Osteocyte (in vitro differentiated cells): ENCODE results near the gene TBCD. TPM values are rescaled to one million over a fixed set of nuclear protein-coding genes. Genes with fewer than 3 reads are reported as not detected.
"Not testable (repeated sequence)": the region's sequence is repeated elsewhere in the genome, so short reads cannot be mapped to it uniquely, and the experiment has no call there.

Experiments
- DNase-seq: peaks from one replicate; pipeline ENCODE4 v3.0.0; 2021; ENCODE audit warnings: mixed read lengths; ENCODE audit not compliant: unreplicated experiment; ENCODE audit errors: extremely low spot score
- H3K27ac Mint-ChIP-seq: one replicate; pipeline ENCODE4 v1.8.0; 2021; ENCODE audit warnings: mild to moderate bottlenecking, mixed read lengths; ENCODE audit not compliant: unreplicated experiment
- H3K27me3 Mint-ChIP-seq: one replicate; pipeline ENCODE4 v1.8.0; 2021; ENCODE audit warnings: mixed read lengths; ENCODE audit not compliant: unreplicated experiment
- H3K36me3 Mint-ChIP-seq: one replicate; pipeline ENCODE4 v1.8.0; 2021; ENCODE audit warnings: mixed read lengths; ENCODE audit not compliant: unreplicated experiment
- H3K4me1 Mint-ChIP-seq: one replicate; pipeline ENCODE4 v1.8.0; 2021; ENCODE audit warnings: mixed read lengths; ENCODE audit not compliant: unreplicated experiment
- H3K4me3 Mint-ChIP-seq: one replicate; pipeline ENCODE4 v1.8.0; 2021; ENCODE audit warnings: mild to moderate bottlenecking, moderate library complexity, mixed read lengths; ENCODE audit not compliant: unreplicated experiment
- H3K9me3 Mint-ChIP-seq: one replicate; pipeline ENCODE4 v1.8.0; 2021; ENCODE audit warnings: mixed read lengths; ENCODE audit not compliant: unreplicated experiment
- total RNA-seq: library from RNA; stranded (reverse); gene quantifications from 2 replicates; pipeline ENCODE4 v1.2.1, GENCODE V29; 2021
- TF ChIP-seq, protein P1 (sequence below): fragments of 200-600 bp; sonication (generic); IDR thresholded peaks from 2 replicates; pipeline ENCODE4 v1.5.0; 2021; ENCODE audit warnings: antibody characterized with exemption, mild to moderate bottlenecking, moderate library complexity

TBCD gene
- total RNA-seq, 1 donor from 2014 or later, result 74.0 TPM

DNA sequence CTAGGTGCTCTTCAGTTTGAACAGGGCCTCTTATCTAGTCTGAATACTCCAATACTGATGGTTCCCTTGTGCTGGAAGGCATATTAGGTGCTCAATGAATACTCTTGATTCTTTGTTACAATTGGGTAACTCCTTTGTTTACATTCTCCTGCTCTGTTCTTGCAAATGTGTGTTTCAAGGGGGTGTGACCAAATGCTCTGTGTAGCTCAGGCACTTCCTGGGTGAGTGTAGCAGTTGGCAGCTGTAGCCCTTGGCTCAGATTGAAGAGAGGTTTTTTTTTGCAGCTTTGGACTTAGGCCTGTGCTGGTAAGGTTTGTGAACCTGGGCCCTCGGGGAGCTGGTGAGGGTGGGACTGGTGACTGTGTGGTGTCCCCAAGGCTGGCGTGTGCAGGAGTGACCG, 20.2 kb downstream of the TBCD start:
- H3K27me3 Mint-ChIP-seq, result no peaks in the 10 kb centered on the region
- H3K9me3 Mint-ChIP-seq, result no peaks in the 10 kb centered on the region
- H3K27ac Mint-ChIP-seq, result no peak overlapping the region
- TF ChIP-seq, protein P1, sequence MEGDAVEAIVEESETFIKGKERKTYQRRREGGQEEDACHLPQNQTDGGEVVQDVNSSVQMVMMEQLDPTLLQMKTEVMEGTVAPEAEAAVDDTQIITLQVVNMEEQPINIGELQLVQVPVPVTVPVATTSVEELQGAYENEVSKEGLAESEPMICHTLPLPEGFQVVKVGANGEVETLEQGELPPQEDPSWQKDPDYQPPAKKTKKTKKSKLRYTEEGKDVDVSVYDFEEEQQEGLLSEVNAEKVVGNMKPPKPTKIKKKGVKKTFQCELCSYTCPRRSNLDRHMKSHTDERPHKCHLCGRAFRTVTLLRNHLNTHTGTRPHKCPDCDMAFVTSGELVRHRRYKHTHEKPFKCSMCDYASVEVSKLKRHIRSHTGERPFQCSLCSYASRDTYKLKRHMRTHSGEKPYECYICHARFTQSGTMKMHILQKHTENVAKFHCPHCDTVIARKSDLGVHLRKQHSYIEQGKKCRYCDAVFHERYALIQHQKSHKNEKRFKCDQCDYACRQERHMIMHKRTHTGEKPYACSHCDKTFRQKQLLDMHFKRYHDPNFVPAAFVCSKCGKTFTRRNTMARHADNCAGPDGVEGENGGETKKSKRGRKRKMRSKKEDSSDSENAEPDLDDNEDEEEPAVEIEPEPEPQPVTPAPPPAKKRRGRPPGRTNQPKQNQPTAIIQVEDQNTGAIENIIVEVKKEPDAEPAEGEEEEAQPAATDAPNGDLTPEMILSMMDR, result no peak
- no peak overlapping the region for H3K4me3 Mint-ChIP-seq
- DNase-seq, result no peak
- H3K36me3 Mint-ChIP-seq, result peaks cover 25% of the 10 kb centered on the region
- H3K4me1 Mint-ChIP-seq, result peaks cover 1% of the 10 kb centered on the region

DNA sequence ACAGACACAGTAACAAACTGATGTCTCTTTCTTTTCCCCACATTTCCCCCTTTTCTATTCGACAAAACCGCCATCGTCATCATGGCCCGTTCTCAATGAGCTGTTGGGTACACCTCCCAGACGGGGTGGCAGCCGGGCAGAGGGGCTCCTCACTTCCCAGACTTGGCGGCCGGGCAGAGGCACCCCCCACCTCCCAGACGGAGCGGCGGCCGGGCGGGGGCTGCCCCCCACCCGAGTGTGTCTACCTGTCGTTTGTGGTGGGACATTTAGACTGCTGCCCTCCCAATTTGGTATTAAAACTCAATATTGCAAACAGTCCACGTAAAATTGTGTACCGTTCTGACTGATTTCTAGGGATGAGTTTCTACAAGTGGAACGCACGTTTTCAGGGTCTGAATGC, 22.6 kb downstream of the TBCD start:
- not testable (repeated sequence) for H3K9me3 Mint-ChIP-seq, H3K4me3 Mint-ChIP-seq, DNase-seq, H3K27ac Mint-ChIP-seq, H3K4me1 Mint-ChIP-seq, H3K27me3 Mint-ChIP-seq
- H3K36me3 Mint-ChIP-seq, result peaks cover 14% of the 10 kb centered on the region

DNA sequence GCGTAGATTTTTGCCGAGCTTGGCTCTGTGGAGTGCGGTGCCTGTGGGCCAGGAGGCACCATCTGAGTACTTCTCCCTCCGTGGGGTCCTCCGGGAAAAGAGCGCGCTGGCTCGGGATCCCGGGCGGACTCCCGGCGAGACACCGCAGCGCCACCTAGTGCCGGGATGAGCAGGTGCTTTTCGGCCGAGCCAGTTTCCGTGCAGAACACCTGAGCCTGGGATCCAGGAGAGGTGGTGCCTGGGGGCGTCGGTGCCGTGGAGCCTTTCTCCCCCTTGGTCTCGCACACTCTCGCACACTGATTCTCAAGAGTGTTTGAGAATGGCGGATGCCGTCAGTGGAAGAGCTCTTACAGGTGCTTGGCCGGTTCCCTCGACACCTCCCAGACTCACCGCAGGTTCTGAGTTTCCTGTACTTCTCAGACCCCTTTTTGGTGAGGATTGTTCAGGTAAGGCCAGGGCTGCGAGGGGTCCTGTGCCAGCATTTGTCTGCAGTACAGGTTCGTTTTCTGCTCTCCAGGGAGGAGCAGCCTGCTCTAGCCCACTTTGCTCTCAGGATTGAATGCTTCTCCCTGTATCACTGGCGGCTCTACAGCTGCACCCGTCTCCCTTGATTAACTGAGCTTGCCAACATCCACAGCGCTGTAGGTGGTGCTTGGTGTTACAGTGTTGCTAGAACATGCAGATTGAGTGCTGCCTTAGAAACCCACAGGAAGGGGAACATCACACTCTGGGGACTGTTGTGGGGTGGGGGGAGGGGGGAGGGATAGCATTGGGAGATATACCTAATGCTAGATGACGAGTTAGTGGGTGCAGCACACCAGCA, 23.3 kb downstream of the TBCD start:
- Mint-ChIP-seq H3K36me3 (peaks cover 11% of the 10 kb centered on the region), H3K4me1 (peaks cover 1% of the 10 kb centered on the region), H3K4me3 (no peak overlapping the region)

DNA sequence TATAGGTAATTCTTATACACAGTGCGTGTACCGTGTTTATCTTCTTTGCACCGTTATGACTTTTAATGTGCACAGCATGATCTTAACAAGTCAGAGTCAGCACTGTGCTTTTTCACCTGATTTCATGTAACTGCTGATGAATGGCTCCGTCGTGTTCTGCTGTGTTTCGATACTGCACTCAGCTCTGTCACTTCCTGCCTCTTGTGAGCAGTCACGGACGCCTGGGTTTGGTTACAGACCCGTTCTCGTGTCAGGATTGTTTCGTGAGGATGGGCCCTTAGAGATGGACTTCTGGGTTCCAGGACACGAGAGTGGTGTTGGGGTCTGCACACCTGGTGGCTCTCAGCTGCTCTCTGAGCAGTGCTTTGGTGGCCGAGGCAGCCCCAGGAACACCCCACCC, 24.6 kb downstream of the TBCD start:
- peaks cover 11% of the 10 kb centered on the region for H3K36me3 Mint-ChIP-seq
- TF ChIP-seq, protein P1, result no peak
- H3K27ac Mint-ChIP-seq, result no peak overlapping the region
- no peaks in the 10 kb centered on the region for H3K9me3 Mint-ChIP-seq
- peaks cover 1% of the 10 kb centered on the region for H3K4me1 Mint-ChIP-seq
- no peaks in the 10 kb centered on the region for H3K27me3 Mint-ChIP-seq
- no peak overlapping the region for H3K4me3 Mint-ChIP-seq
- DNase-seq, result no peak

More for the DNA sequence above, 23.3 kb downstream of the TBCD start:
- peak; percentile 89 for DNase-seq
- H3K27me3 Mint-ChIP-seq, result no peaks in the 10 kb centered on the region
- no peaks in the 10 kb centered on the region for H3K9me3 Mint-ChIP-seq
- no peak overlapping the region for H3K27ac Mint-ChIP-seq
- TF ChIP-seq, protein P1, result peak; percentile 82

DNA sequence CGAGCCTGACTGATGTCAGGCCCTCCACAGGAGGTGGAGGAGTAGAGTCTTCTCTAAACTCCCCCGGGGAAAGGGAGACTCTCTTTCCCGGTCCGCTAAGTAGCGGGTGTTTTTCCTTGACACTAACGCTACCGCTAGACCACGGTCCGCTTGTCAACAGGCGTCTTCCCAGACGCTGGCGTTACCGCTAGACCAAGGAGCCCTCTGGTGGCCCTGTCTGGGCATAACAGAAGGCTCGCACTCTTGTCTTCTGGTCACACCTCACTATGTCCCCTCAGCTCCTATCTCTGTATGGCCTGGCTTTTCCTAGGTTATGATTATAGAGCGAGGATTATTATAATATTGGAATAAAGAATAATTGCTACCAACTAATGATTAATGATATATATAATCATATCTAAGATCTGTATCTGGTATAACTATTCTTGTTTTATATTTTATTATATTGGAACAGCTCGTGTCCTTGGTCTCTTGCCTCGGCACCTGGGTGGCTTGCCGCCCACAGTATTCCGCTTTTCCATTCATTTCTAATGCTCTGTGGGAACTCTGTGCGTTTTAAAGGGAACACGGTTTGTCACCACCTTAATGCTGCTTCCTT, 26.0 kb downstream of the TBCD start:
- not testable (repeated sequence) for H3K27me3 Mint-ChIP-seq, H3K4me1 Mint-ChIP-seq, H3K4me3 Mint-ChIP-seq, H3K36me3 Mint-ChIP-seq, H3K9me3 Mint-ChIP-seq, DNase-seq, H3K27ac Mint-ChIP-seq
- TF ChIP-seq, protein P1, result peak; percentile 54
